Kidney (tissue), 14 donors: ENCODE measurements around the gene EIF4E2. TPM values are rescaled to one million over a fixed set of nuclear protein-coding genes. Genes with fewer than 3 reads are reported as not detected.
A peak's percentile ranks its signal among the peaks of the same experiment; 100 is the strongest.

Source experiments
- DNase-seq, 5 donors: peaks; one replicate each; pipeline ENCODE4 v3.0.0-alpha.2; 2013 to 2020
- FAIRE-seq: peaks from 2 replicates; lab custom pipeline; 2012; peaks lifted over from hg19 to GRCh38; lab: Jason Lieb, UNC
- H3K27ac ChIP-seq, 2 donors: one replicate each; pipeline ENCODE4 v1.7.0; 2013; ENCODE audit warnings: low read depth in 2 of 2, low read length in 2 of 2, inconsistent platforms in 1 of 2
- H3K27me3 ChIP-seq: one replicate; pipeline ENCODE4 v1.7.1; 2013; ENCODE audit warnings: low read length, inconsistent platforms; ENCODE audit not compliant: control insufficient read depth, insufficient read depth
- H3K36me3 ChIP-seq, 3 donors: one replicate each; pipeline versions ENCODE4 v1.7.0 to v1.7.1; 2013; ENCODE audit warnings: low read length in 3 of 3, control low read depth in 1 of 3, inconsistent platforms in 1 of 3; ENCODE audit not compliant: insufficient read depth in 3 of 3, control insufficient read depth in 2 of 3
- H3K4me1 ChIP-seq, 3 donors: one replicate each; pipeline versions ENCODE4 v1.7.0 to v1.7.1; 2013; ENCODE audit warnings: low read length in 3 of 3, inconsistent platforms in 1 of 3, low read depth in 1 of 3; ENCODE audit not compliant: control insufficient read depth in 2 of 3, insufficient read depth in 2 of 3
- H3K4me3 ChIP-seq, 3 donors: one replicate each; pipeline versions ENCODE4 v1.7.0 to v1.8.1; 2013; ENCODE audit warnings: low read length in 3 of 3, control low read depth in 1 of 3, inconsistent platforms in 1 of 3
- H3K9ac ChIP-seq, 3 donors: one replicate each; pipeline versions ENCODE4 v1.7.0 to v1.7.1; 2013; ENCODE audit warnings: low read length in 3 of 3, control low read depth in 1 of 3, inconsistent platforms in 1 of 3
- H3K9me3 ChIP-seq, 3 donors: one replicate each; pipeline versions ENCODE4 v1.7.0 to v1.7.1; 2013; ENCODE audit warnings: low read length in 3 of 3, control low read depth in 1 of 3, inconsistent platforms in 1 of 3; ENCODE audit not compliant: control insufficient read depth in 2 of 3, insufficient read depth in 1 of 3
- CTCF ChIP-seq: IDR thresholded peaks from 3 replicates; pipeline ENCODE4 v1.5.1; 2012; ENCODE audit warnings: mild to moderate bottlenecking, moderate library complexity, borderline replicate concordance; ENCODE audit not compliant: insufficient read depth; ENCODE audit errors: extremely low read depth
- intact Hi-C: fragments of 100-400 bp; cut with DNase I; formaldehyde crosslinking; loops from one replicate; pipeline ENCODE4 v1.11.1; 2022
- polyA plus RNA-seq: library from polyadenylated mRNA; stranded (reverse); fragments of 350-450 nt; fragmentation: Illumina TruSeq; extraction: RNeasy Lipid Tissue Mini Kit (QIAGEN cat#74804); gene quantifications from one replicate; pipeline ENCODE4 v1.2.3, GENCODE V29; 2014; ENCODE audit warnings: low read depth, low replicate concordance; ENCODE audit not compliant: insufficient read depth
- total RNA-seq: library from RNA; stranded (reverse); fragmentation: NEBNext Ultra II Directional; extraction: Animal tissue kit (Norgen Biotek cat#: 25700); gene quantifications from one replicate; pipeline ENCODE4 v1.2.1, GENCODE V29; 2021
- donor health status: control.
- donor health status: control.
- donor health status: control.
- donor health status: control.
- donor health status: control.
- donor health status: DM: yes; HTN: yes; CAD: no.
- donor health status: Normal renal cell carcinoma (clear cell type).

Gene EIF4E2
- total and polyA plus RNA-seq, 2 donors from 2014 or later = 78.3 to 79.2 TPM

- Histone ChIP-seq H3K36me3 (no peaks in the 10 kb centered on the region), H3K9me3 (no peaks in the 10 kb centered on the region), H3K9ac (no peak within 1 kb of the TSS), H3K4me3 (no peak within 1 kb of the TSS), H3K27me3 (peaks cover 5% of the 10 kb centered on the region), H3K4me1 (peaks cover 0 to 3% (median 0%) of the 10 kb centered on the region in 3 donors), H3K27ac (no peak within 1 kb of the TSS)
- TF ChIP-seq CTCF = no peak
- FAIRE-seq (no peak), DNase-seq (peak in 4 of 5 donors; percentile 81 to 91 (median 85))
- intact Hi-C loops = no loop called here
Observed at GRCh38 chr2:232525791-232526371, 24.6 kb upstream of the EIF4E2 start, which contains the start of gene CHRND. CHRND (plus strand) TSS chr2:232526160; CDS start chr2:232526216, 56 bp downstream.

GRCh38 chr2:232526372-232526941 is 24.0 kb upstream of the EIF4E2 start:
- Histone ChIP-seq H3K9me3 (no peaks in the 10 kb centered on the region), H3K9ac (no peak overlapping the region), H3K36me3 (no peaks in the 10 kb centered on the region), H3K27me3 (peaks cover 5% of the 10 kb centered on the region), H3K4me1 (peaks cover 0 to 3% (median 0%) of the 10 kb centered on the region in 3 donors), H3K4me3 (no peak overlapping the region), H3K27ac (no peak overlapping the region)
- DNase-seq = peak in 1 of 5 donors; percentile 69
- FAIRE-seq = no peak
- no peak for TF ChIP-seq CTCF
- intact Hi-C loops = no loop called here

GRCh38 chr2:232527905-232528470 is 22.5 kb upstream of the EIF4E2 start:
- Histone ChIP-seq H3K4me1 (no peaks in the 10 kb centered on the region), H3K4me3 (no peak overlapping the region), H3K27ac (no peak overlapping the region), H3K9me3 (no peaks in the 10 kb centered on the region), H3K36me3 (no peaks in the 10 kb centered on the region), H3K27me3 (peaks cover 4% of the 10 kb centered on the region), H3K9ac (no peak overlapping the region)
- FAIRE-seq (no peak), DNase-seq (no peak)
- no peak for TF ChIP-seq CTCF
- intact Hi-C loops = no loop called here
